GM21529 (cell line): ENCODE data around the gene IGF2BP1.

Experiments used
- ATAC-seq: cut with Tn5 transposase; IDR thresholded peaks from one replicate; pipeline ENCODE4 v1.9.1; 2021; ENCODE audit not compliant: unreplicated experiment

The IGF2BP1 gene

GRCh38 chr17:48997103-48997826, at the start of gene IGF2BP1:
TSS of gene IGF2BP1 (plus strand) at chr17:48997385. CDS start at chr17:48997746, 361 bp downstream.
- no peak for ATAC-seq

- ATAC-seq: no peak
Measured at GRCh38 chr17:48951572-48951971, 45.6 kb upstream of the IGF2BP1 start.

- ATAC-seq: no peak
Measured at GRCh38 chr17:48952904-48953303, 44.3 kb upstream of the IGF2BP1 start.

GRCh38 chr17:48954300-48954755, 42.9 kb upstream of the IGF2BP1 start:
- no peak for ATAC-seq

- no peak for ATAC-seq
Measured at GRCh38 chr17:48960834-48961515, 36.2 kb upstream of the IGF2BP1 start.

- no peak for ATAC-seq
Measured at GRCh38 chr17:48961516-48962233, 35.5 kb upstream of the IGF2BP1 start.

- no peak for ATAC-seq
Measured at GRCh38 chr17:48970224-48970623, 27.0 kb upstream of the IGF2BP1 start.

GRCh38 chr17:48970865-48971687, 26.1 kb upstream of the IGF2BP1 start:
- no peak for ATAC-seq

- ATAC-seq: no peak
Measured at GRCh38 chr17:48972749-48973097, 24.5 kb upstream of the IGF2BP1 start.

- ATAC-seq: no peak
Measured at GRCh38 chr17:48973806-48974205, 23.4 kb upstream of the IGF2BP1 start.

- no peak for ATAC-seq
Measured at GRCh38 chr17:48981927-48982539, 15.2 kb upstream of the IGF2BP1 start.

GRCh38 chr17:48985436-48986245, 11.5 kb upstream of the IGF2BP1 start:
- ATAC-seq: no peak

- no peak for ATAC-seq
Measured at GRCh38 chr17:48989100-48989499, 8.1 kb upstream of the IGF2BP1 start.

GRCh38 chr17:48990882-48991357, 6.3 kb upstream of the IGF2BP1 start:
- ATAC-seq: no peak

GRCh38 chr17:48992444-48992843, 4.7 kb upstream of the IGF2BP1 start:
- no peak for ATAC-seq

GRCh38 chr17:48993305-48993704, 3.9 kb upstream of the IGF2BP1 start:
- ATAC-seq: no peak

- ATAC-seq: no peak
Measured at GRCh38 chr17:48993951-48994350, 3.2 kb upstream of the IGF2BP1 start.

GRCh38 chr17:48994549-48995303, 2.5 kb upstream of the IGF2BP1 start:
- no peak for ATAC-seq
